ENCODE measurements around the gene EFR3B. TPM values are rescaled to one million over a fixed set of nuclear protein-coding genes. Genes with fewer than 3 reads are reported as not detected.

Gene EFR3B
- total and polyA plus RNA-seq, 8 donors = 0.23 to 1.0 (median 0.49) TPM

DNA sequence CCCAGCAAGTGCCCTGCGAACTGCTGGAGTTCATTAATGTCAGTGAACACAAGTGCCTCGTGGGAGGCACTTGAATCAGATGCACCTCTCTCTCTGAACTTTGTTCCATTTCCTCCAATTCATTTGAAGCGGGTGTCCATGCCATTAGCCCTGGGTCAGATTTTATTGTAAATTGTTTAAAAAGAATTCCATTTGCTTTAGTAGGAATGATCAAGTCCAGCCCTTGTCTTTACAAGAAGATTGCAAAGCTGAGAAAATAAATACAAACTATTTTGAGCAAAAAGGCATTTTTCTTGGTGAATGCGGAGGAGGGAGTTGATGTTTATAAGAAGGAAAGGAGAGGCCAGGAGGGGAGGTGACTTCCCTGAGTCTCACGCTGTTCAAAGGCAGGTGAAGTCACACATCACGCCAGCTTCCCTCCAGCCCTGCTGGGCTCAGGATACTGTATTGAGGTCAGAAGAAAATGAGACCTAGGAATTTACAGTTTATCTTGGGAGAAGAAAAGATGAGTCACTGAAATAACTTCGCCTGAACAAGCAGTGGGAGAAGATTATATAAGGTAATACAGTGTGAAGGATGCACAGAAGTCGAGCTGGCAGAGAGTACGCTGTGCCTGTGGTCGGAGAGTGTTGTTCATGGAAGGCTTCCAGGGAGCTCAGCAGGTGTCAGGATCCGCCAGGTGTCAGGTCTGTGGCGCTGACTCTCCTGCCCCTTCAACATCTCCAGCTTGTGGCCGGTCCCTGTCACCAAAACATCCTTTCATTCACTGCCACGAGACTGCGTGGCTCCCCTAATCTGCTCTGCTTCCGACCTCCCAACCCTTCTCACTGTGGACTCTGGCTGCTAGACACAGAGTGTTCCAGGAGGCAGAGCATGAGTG, 36.5 kb downstream of the EFR3B start:
- peak in 3 of 4 donors; percentile 45 to 74 (median 72) for ATAC-seq
- Histone ChIP-seq H3K27me3 (no peaks in the 10 kb centered on the region), H3K36me3 (no peaks in the 10 kb centered on the region), H3K27ac (no peak overlapping the region), H3K4me1 (no peaks in the 10 kb centered on the region), H3K9me3 (no peaks in the 10 kb centered on the region), H3K4me3 (no peak overlapping the region)
- intact Hi-C loops (cut with DNase I) = no loop called here
- no peak for DNase-seq
- FAIRE-seq = no peak
- 34 to 41% methylated on average over 16 of the region's 16 CpGs for WGBS, 2 donors
- TF ChIP-seq, protein P1, sequence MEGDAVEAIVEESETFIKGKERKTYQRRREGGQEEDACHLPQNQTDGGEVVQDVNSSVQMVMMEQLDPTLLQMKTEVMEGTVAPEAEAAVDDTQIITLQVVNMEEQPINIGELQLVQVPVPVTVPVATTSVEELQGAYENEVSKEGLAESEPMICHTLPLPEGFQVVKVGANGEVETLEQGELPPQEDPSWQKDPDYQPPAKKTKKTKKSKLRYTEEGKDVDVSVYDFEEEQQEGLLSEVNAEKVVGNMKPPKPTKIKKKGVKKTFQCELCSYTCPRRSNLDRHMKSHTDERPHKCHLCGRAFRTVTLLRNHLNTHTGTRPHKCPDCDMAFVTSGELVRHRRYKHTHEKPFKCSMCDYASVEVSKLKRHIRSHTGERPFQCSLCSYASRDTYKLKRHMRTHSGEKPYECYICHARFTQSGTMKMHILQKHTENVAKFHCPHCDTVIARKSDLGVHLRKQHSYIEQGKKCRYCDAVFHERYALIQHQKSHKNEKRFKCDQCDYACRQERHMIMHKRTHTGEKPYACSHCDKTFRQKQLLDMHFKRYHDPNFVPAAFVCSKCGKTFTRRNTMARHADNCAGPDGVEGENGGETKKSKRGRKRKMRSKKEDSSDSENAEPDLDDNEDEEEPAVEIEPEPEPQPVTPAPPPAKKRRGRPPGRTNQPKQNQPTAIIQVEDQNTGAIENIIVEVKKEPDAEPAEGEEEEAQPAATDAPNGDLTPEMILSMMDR (IDR thresholded peaks at IDR 0.05) = no peak

DNA sequence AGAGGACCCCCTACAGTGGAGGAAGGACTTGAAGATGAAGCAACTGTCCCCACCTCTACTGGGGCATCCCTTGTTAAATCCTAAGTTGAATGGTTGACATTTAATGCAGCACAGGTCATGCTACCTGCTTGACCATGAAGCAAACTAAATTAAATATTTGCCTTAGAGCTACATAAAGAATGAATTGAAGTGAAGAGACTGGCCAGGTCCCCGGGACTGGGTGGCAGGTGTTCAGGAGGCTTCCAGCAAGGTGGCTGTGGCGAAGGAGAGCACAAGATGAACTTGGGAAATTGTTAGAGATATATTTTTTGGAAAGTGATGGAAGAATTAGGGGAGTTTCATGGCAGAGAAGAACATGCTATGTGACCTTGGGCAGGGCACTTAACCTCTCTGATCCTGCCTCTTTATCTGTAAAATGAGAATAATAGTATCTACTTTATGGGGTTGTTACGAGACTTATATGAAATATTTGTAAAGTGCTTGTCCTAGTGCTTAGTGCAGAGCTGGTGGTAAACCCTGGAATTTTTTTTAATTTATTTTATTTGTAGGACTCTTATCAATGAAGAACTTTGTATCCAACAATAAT, 37.3 kb downstream of the EFR3B start:
- no peak for FAIRE-seq
- no peak for DNase-seq
- no peaks in the 10 kb centered on the region for H3K9me3 ChIP-seq
- no peaks in the 10 kb centered on the region for H3K27me3 ChIP-seq
- H3K36me3 ChIP-seq = no peaks in the 10 kb centered on the region
- intact Hi-C loops (cut with DNase I) = no loop called here
- no peak overlapping the region for H3K27ac ChIP-seq
- no peak overlapping the region for H3K4me3 ChIP-seq
- TF ChIP-seq, protein P1 (IDR thresholded peaks at IDR 0.05) = no peak
- ATAC-seq = peak in 2 of 4 donors; percentile 15 to 20
- 47 to 57% methylated on average over 3 of the region's 3 CpGs for WGBS, 2 donors
- H3K4me1 ChIP-seq = no peaks in the 10 kb centered on the region

DNA sequence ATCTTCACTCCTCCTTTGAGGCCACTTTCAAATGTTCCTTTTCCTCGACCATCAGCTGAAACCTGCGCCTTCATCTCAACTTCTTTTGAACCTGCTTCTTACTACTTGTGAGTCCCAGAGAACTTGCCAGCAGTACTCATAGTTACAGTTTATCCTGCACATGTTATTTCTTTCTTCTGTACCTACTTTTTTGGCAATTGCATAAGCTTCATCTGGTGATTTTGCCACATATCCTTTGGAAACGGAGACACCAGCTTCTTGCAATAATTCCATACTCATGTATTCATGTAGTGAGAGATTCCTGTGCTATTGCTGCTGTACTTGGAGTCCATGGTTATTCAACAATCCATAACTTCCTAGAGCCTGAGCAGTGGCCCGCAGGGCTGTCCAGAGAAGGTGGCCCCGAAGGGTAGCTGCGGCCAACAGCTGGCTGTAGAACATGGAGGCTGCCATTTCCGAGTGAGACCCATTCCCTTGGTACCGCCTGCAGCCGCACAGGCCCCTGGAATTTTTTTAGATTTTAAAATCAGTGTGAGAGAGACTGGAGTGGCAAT, 39.4 kb downstream of the EFR3B start:
- H3K36me3 ChIP-seq = no peaks in the 10 kb centered on the region
- 91 to 92% methylated on average over 9 of the region's 9 CpGs for WGBS, 2 donors
- TF ChIP-seq, protein P1 (IDR thresholded peaks at IDR 0.05) = no peak
- ATAC-seq (no peak), DNase-seq (no peak), FAIRE-seq (no peak)
- no peaks in the 10 kb centered on the region for H3K27me3 ChIP-seq
- intact Hi-C loops (cut with DNase I) = no loop called here
- H3K4me3 ChIP-seq = no peak overlapping the region
- H3K4me1 ChIP-seq = no peaks in the 10 kb centered on the region
- no peak overlapping the region for H3K27ac ChIP-seq
- no peaks in the 10 kb centered on the region for H3K9me3 ChIP-seq

DNA sequence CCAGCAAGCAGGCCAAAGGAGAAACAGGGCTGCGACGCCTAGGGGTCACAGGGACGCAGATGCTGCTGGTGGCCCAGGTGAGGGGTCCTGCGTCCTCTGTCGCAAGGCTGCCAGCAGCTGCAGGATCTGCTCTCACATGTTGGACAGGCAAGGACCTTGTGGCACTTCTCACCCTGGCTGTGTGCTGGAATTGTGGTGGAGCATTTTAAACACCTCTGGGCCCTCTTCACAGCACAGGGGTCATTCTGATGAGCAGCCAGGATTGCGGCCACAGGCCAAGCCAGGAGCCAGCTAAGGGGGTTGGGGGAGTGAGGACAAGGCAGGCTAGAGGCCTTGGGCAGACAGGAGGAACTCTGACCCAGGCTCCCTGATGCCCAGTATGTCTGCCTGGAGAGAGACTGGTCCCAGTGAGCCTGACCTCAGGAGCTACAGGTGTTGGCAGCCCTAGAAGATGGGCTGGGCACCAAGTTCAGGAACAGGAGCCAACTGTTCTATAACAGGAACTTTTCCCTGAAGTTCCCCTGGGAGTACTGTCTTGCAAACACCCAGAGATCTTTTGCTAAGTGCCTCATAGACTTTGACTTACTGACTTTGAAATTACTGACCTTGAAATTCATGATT, 40.2 kb downstream of the EFR3B start:
- Histone ChIP-seq H3K9me3 (no peaks in the 10 kb centered on the region), H3K27ac (no peak overlapping the region), H3K4me1 (no peaks in the 10 kb centered on the region), H3K36me3 (no peaks in the 10 kb centered on the region), H3K4me3 (no peak overlapping the region), H3K27me3 (no peaks in the 10 kb centered on the region)
- no peak for ATAC-seq
- FAIRE-seq = no peak
- intact Hi-C loops (cut with DNase I) = no loop called here
- 86 to 95% methylated on average over 6 of the region's 6 CpGs for WGBS, 2 donors
- no peak for DNase-seq
- TF ChIP-seq, protein P1 (IDR thresholded peaks at IDR 0.05) = no peak
